ENCODE data around the gene SMARCA1. TPM values are rescaled to one million over a fixed set of nuclear protein-coding genes. Genes with fewer than 3 reads are reported as not detected.

SMARCA1 gene
- total RNA-seq, 2 experiments from 2014 or later = not detected

- no peak for DNase-seq
Observed at GRCh38 chrX:129522184-129523078, 859 bp downstream of the SMARCA1 start.

GRCh38 chrX:129520151-129520550, 3.1 kb downstream of the SMARCA1 start:
- H3K4me3 Mint-ChIP-seq = no peak overlapping the region
- no peak for DNase-seq
- POLR2A ChIA-PET = no interaction called here
- H3K36me3 Mint-ChIP-seq (ENCODE audit: low read depth) = no peaks in the 10 kb centered on the region
- H3K4me1 Mint-ChIP-seq = peaks cover 6% of the 10 kb centered on the region
- CTCF ChIA-PET = no interaction called here
- peaks cover 27% of the 10 kb centered on the region for H3K27me3 Mint-ChIP-seq
- peaks cover 1% of the 10 kb centered on the region for H3K9me3 Mint-ChIP-seq
- H3K27ac Mint-ChIP-seq = no peak overlapping the region

More at GRCh38 chrX:129522184-129523078, 859 bp downstream of the SMARCA1 start:
- H3K4me1 Mint-ChIP-seq = peaks cover 6% of the 10 kb centered on the region
- ChIA-PET POLR2A (no interaction called here), CTCF (interaction anchor here (1.0 kb wide), 1 partner anchor 136 kb away, joined by 3 read pairs; no protein-coding TSS in a partner anchor)
- peaks cover 29% of the 10 kb centered on the region for H3K27me3 Mint-ChIP-seq
- H3K4me3 Mint-ChIP-seq = peak overlapping the region; percentile 71
- H3K27ac Mint-ChIP-seq = no peak overlapping the region
- no peaks in the 10 kb centered on the region for H3K36me3 Mint-ChIP-seq (ENCODE audit: low read depth)
- H3K9me3 Mint-ChIP-seq = peaks cover 1% of the 10 kb centered on the region

- ChIA-PET CTCF (no interaction called here), POLR2A (no interaction called here)
- H3K9me3 Mint-ChIP-seq = no peaks in the 10 kb centered on the region
- no peak overlapping the region for H3K4me3 Mint-ChIP-seq
- no peak for DNase-seq
- no peaks in the 10 kb centered on the region for H3K4me1 Mint-ChIP-seq
- peaks cover 5% of the 10 kb centered on the region for H3K27me3 Mint-ChIP-seq
- no peak overlapping the region for H3K27ac Mint-ChIP-seq
- H3K36me3 Mint-ChIP-seq (ENCODE audit: low read depth) = no peaks in the 10 kb centered on the region
Observed at GRCh38 chrX:129516402-129516801, 6.9 kb downstream of the SMARCA1 start.

- H3K36me3 Mint-ChIP-seq (ENCODE audit: low read depth) = no peaks in the 10 kb centered on the region
- no peak overlapping the region for H3K27ac Mint-ChIP-seq
- no peaks in the 10 kb centered on the region for H3K9me3 Mint-ChIP-seq
- no peak overlapping the region for H3K4me3 Mint-ChIP-seq
- H3K27me3 Mint-ChIP-seq = peaks cover 1% of the 10 kb centered on the region
- POLR2A ChIA-PET = no interaction called here
- DNase-seq = no peak
- no peaks in the 10 kb centered on the region for H3K4me1 Mint-ChIP-seq
- CTCF ChIA-PET = no interaction called here
Observed at GRCh38 chrX:129512409-129512808, 10.9 kb downstream of the SMARCA1 start.

GRCh38 chrX:129511689-129512088, 11.6 kb downstream of the SMARCA1 start:
- Mint-ChIP-seq H3K4me3 (no peak overlapping the region), H3K27me3 (peaks cover 1% of the 10 kb centered on the region), H3K27ac (no peak overlapping the region), H3K9me3 (no peaks in the 10 kb centered on the region), H3K36me3 (ENCODE audit: low read depth) (no peaks in the 10 kb centered on the region), H3K4me1 (no peaks in the 10 kb centered on the region)
- no peak for DNase-seq
- ChIA-PET POLR2A (no interaction called here), CTCF (no interaction called here)

- Mint-ChIP-seq H3K27ac (no peak overlapping the region), H3K4me3 (no peak overlapping the region), H3K27me3 (no peaks in the 10 kb centered on the region), H3K9me3 (no peaks in the 10 kb centered on the region), H3K36me3 (ENCODE audit: low read depth) (no peaks in the 10 kb centered on the region), H3K4me1 (no peaks in the 10 kb centered on the region)
- ChIA-PET POLR2A (no interaction called here), CTCF (no interaction called here)
- DNase-seq = no peak
Observed at GRCh38 chrX:129510331-129510730, 13.0 kb downstream of the SMARCA1 start.

GRCh38 chrX:129497146-129497843, 26.0 kb downstream of the SMARCA1 start:
- H3K9me3 Mint-ChIP-seq = no peaks in the 10 kb centered on the region

GRCh38 chrX:129496625-129497024, 26.7 kb downstream of the SMARCA1 start:
- no peak for DNase-seq
- Mint-ChIP-seq H3K27me3 (no peaks in the 10 kb centered on the region), H3K36me3 (ENCODE audit: low read depth) (no peaks in the 10 kb centered on the region), H3K4me3 (no peak overlapping the region), H3K27ac (no peak overlapping the region), H3K4me1 (no peaks in the 10 kb centered on the region), H3K9me3 (no peaks in the 10 kb centered on the region)
- ChIA-PET CTCF (no interaction called here), POLR2A (no interaction called here)

More at GRCh38 chrX:129497146-129497843, 26.0 kb downstream of the SMARCA1 start:
- H3K4me3 Mint-ChIP-seq = no peak overlapping the region
- H3K27ac Mint-ChIP-seq = no peak overlapping the region
- H3K4me1 Mint-ChIP-seq = no peaks in the 10 kb centered on the region
- no peak for DNase-seq
- POLR2A ChIA-PET = no interaction called here
- no peaks in the 10 kb centered on the region for H3K27me3 Mint-ChIP-seq
- CTCF ChIA-PET = no interaction called here
- H3K36me3 Mint-ChIP-seq (ENCODE audit: low read depth) = no peaks in the 10 kb centered on the region

GRCh38 chrX:129495900-129496299, 27.4 kb downstream of the SMARCA1 start:
- Mint-ChIP-seq H3K4me3 (no peak overlapping the region), H3K27ac (no peak overlapping the region), H3K4me1 (no peaks in the 10 kb centered on the region), H3K9me3 (no peaks in the 10 kb centered on the region), H3K27me3 (no peaks in the 10 kb centered on the region), H3K36me3 (ENCODE audit: low read depth) (no peaks in the 10 kb centered on the region)
- DNase-seq = no peak
- CTCF ChIA-PET = no interaction called here
- POLR2A ChIA-PET = no interaction called here

GRCh38 chrX:129494887-129495286, 28.4 kb downstream of the SMARCA1 start:
- DNase-seq = no peak
- Mint-ChIP-seq H3K4me1 (no peaks in the 10 kb centered on the region), H3K4me3 (no peak overlapping the region), H3K27ac (no peak overlapping the region), H3K36me3 (ENCODE audit: low read depth) (no peaks in the 10 kb centered on the region), H3K27me3 (no peaks in the 10 kb centered on the region), H3K9me3 (no peaks in the 10 kb centered on the region)
- POLR2A ChIA-PET = no interaction called here
- CTCF ChIA-PET = no interaction called here

- no peak overlapping the region for H3K4me3 Mint-ChIP-seq
- POLR2A ChIA-PET = no interaction called here
- DNase-seq = no peak
- CTCF ChIA-PET = interaction anchor here (0.9 kb wide), 1 partner anchor 15 kb away, joined by 3 read pairs; no protein-coding TSS in a partner anchor
- H3K27me3 Mint-ChIP-seq = no peaks in the 10 kb centered on the region
- no peaks in the 10 kb centered on the region for H3K36me3 Mint-ChIP-seq (ENCODE audit: low read depth)
- H3K27ac Mint-ChIP-seq = no peak overlapping the region
- H3K4me1 Mint-ChIP-seq = no peaks in the 10 kb centered on the region
- H3K9me3 Mint-ChIP-seq = no peaks in the 10 kb centered on the region
Observed at GRCh38 chrX:129493643-129494042, 29.6 kb downstream of the SMARCA1 start.

GRCh38 chrX:129490330-129490729, 33.0 kb downstream of the SMARCA1 start:
- Mint-ChIP-seq H3K36me3 (ENCODE audit: low read depth) (no peaks in the 10 kb centered on the region), H3K9me3 (no peaks in the 10 kb centered on the region), H3K4me1 (no peaks in the 10 kb centered on the region), H3K27ac (no peak overlapping the region), H3K4me3 (no peak overlapping the region), H3K27me3 (no peaks in the 10 kb centered on the region)
- POLR2A ChIA-PET = no interaction called here
- no peak for DNase-seq
- CTCF ChIA-PET = no interaction called here

GRCh38 chrX:129488359-129488758, 34.9 kb downstream of the SMARCA1 start:
- H3K4me3 Mint-ChIP-seq = no peak overlapping the region
- ChIA-PET POLR2A (no interaction called here), CTCF (no interaction called here)
- no peaks in the 10 kb centered on the region for H3K27me3 Mint-ChIP-seq
- DNase-seq = no peak
- H3K4me1 Mint-ChIP-seq = no peaks in the 10 kb centered on the region
- H3K9me3 Mint-ChIP-seq = no peaks in the 10 kb centered on the region
- no peak overlapping the region for H3K27ac Mint-ChIP-seq
- no peaks in the 10 kb centered on the region for H3K36me3 Mint-ChIP-seq (ENCODE audit: low read depth)
